GM18520 (cell line): ENCODE measurements around the gene PER2.
"Not testable (repeated sequence)": the region's sequence is repeated elsewhere in the genome, so short reads cannot be mapped to it uniquely, and the experiment has no call there.

Experiments
- ATAC-seq: cut with Tn5 transposase; IDR thresholded peaks from one replicate; pipeline ENCODE4 v1.9.1; 2021; ENCODE audit not compliant: unreplicated experiment

PER2 gene

GRCh38 chr2:238310721-238311120 is 22.3 kb upstream of the PER2 start:
- ATAC-seq = not testable (repeated sequence)

DNA sequence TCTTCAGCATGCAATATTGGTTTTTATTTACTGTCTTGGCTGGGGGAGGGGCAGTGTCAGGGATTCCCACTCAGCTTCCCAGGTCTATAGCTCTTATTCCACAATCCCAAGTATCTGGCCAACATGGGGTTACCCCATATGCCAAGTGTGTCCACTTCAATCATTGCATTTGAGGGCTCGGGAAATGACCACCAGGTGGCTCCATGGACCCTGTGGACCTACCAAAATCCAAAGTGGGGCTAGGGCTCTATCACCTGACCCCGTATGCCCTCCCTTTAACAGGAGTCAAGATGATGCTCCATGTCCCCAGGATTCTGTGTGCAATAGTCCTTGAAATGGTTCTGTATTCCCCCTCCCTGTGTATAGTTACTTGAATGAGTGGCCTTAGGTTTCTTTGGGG is 19.8 kb upstream of the PER2 start:
- ATAC-seq = no peak

GRCh38 chr2:238306672-238306998 is 18.2 kb upstream of the PER2 start:
- no peak for ATAC-seq

DNA sequence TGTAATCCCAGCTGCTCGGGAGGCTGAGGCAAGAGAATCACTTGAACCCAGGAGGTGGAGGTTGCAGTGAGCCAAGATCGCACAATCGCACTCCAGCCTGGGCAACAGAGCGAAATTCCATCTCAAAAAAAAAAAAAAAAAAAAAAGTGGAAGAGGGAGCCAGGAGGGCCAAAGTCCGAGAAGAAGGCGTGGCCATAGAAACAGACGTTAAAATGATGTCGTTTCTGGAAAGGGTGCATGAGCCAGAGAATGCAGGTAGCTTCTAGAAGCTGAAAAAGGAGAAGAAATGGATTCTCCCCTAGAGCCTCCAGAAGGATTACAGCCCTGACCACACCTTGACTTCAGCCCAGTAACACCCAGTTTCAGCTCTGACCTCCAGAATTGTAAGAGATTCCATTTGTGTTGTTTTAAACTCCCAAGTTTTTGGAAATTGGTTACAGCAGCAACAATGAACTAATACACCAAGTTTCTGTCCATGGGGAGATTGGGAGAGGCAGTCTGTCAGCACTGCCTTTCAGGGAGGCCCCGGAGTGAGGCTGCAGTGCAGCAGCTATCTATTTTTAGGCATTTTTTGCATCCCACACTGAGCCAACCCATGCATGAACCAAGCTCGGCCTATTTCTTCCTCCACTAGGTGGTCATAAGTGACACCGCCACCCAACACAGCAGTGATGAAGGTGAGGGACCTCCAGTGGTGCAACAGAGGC is 17.7 kb upstream of the PER2 start:
- ATAC-seq = no peak

DNA sequence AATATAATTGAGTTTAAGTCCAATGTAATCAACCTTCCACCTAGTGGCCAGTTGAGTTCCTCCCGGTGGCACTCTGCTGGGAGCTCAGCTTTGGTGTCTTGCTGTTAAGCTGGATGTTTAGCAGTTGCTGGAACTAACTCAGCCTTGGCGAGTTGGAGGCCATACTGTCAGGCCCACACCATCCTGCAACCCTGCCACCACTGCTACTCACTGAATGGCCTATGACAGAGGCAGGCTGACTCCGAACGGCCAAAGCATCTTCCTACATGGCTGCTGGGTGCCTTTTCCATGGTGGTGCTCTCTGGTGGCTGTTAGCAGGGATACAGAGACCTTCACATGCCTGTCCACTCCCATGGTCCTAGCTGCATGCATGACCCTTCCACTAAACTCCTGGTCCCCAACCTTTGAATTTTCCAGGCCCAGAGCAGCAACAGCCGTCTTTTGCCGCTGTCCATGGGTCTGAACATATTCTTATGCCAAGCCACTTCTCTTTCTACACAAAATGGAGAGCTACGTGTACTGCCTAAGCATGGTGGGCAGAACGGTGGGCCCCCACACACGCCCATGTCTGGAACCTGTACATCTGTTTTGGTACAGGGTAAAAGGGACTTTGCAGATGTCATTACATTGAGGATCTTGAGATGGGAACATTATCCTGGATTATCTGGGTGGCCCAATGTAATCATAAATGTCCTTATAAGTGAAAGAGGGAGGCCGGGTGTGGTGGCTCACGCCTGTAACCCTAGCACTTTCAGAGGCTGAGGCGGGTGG is 16.9 kb upstream of the PER2 start:
- ATAC-seq = no peak

DNA sequence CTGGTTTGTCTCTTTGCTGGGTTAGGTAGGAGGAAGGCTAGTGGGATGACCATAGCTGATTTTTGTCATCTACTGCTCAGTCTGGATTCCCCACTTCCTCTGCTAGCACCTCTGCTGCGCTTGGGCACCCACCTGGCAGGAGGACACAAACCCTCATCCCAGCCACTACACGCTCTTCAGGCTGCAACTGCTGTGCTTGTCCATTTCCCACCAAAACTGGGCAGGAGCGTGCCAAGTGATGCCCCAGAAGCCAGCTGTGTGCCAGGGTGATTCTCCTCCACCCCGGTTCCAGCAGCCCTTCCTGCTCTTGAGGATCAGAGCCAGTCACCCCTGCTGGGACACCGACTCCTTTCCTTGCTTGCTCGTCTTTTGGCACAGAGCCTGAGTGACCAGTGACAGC is 15.7 kb upstream of the PER2 start:
- ATAC-seq = no peak

GRCh38 chr2:238302751-238303150 is 14.3 kb upstream of the PER2 start:
- ATAC-seq = no peak

- ATAC-seq = no peak
Observed at GRCh38 chr2:238302087-238302486, 13.7 kb upstream of the PER2 start.

GRCh38 chr2:238299803-238300202 is 11.4 kb upstream of the PER2 start:
- no peak for ATAC-seq

DNA sequence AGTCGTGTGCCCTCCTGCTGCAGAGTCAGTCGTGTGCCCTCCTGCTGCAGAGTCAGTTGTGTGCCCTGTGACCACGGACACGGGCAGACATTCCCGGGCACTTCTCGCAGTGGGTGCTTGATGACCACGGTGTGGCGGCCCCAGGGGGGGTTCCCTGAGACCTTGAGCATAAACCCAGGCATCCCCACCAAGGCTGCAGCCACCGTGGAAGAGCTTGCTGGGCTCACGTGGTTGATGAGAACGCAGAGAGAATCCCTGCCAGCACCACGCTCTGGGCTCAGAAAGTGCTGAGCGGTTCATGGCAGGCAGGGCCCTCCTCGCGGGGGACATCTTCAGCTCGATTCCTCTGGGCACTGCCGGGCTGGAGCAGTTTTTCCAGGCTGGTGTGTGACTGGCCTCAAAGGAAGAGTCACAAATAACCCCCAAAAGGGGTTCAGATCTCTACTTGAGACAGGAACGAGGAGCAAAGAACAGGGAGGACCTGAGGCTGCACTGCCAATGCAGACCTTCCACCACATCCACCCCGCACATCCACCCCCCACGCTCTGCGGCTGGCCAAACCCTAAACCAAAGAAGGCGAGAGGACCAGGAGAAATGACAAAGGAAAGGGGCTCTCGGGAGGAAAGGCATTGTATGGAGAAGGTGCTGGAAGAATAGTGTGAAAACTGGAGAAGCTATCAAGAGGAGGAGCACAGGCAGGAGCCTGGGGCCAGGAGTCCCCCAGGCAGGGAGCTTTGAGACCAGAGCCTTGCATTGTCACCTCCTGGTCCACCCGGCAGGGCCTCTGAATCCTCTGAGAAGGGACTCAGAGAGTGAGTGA is 8.4 kb upstream of the PER2 start:
- no peak for ATAC-seq

- ATAC-seq = no peak
Observed at GRCh38 chr2:238295144-238296112, 7.0 kb upstream of the PER2 start.

DNA sequence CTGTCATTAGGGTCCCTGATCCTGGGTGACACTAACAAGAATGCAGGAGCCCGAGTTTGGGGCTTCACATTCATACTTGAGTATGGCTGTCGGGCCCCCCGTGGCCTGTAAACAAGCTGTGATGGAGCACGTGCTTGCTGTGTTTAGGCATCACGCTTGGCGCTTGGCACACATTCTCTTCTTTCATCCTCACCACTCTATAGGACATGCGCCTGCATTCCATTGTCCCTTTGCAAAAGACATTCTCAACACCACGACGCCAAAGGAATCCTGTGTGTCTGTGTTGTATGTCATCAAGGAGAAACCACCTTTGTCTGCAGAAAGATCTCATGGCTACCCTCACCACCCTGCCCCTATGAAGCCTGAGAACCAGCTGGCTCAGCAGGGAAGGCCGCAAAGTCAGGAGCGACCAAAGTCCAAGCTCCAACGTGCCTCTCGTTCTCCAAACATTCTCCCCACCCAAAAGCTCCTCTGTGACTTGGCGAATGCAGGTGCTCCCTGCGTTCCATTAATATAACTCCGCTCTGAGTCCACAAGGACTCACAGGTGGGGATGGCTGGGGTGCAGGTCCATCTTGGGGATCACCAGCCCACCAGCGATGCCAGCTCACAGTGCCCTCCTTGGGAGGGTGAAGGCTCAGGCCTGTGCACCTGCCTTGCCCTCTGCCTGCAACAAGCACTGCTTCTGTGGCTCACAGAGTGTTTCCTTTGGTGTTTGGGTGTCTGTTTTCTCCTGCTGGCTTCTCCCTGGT is 6.2 kb upstream of the PER2 start:
- ATAC-seq = no peak

DNA sequence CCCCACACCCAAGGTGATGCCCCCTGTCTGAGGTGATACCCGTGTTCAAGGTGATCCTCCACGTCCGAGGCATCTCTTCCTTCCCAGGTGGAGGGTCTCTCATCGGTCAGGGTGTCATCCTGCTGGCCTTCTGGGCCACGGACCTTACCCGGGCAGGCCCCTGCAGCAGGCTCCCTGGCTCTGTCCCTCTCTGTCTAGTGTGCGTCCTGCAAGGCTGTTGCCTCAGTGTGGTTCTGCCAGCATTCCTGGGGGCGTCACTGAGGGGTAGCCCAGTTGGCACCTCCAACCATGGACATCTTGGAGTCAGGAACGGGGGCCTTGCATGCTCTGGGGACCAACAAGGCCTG is 5.6 kb upstream of the PER2 start:
- no peak for ATAC-seq

GRCh38 chr2:238291550-238292281 is 3.3 kb upstream of the PER2 start:
- ATAC-seq = no peak

DNA sequence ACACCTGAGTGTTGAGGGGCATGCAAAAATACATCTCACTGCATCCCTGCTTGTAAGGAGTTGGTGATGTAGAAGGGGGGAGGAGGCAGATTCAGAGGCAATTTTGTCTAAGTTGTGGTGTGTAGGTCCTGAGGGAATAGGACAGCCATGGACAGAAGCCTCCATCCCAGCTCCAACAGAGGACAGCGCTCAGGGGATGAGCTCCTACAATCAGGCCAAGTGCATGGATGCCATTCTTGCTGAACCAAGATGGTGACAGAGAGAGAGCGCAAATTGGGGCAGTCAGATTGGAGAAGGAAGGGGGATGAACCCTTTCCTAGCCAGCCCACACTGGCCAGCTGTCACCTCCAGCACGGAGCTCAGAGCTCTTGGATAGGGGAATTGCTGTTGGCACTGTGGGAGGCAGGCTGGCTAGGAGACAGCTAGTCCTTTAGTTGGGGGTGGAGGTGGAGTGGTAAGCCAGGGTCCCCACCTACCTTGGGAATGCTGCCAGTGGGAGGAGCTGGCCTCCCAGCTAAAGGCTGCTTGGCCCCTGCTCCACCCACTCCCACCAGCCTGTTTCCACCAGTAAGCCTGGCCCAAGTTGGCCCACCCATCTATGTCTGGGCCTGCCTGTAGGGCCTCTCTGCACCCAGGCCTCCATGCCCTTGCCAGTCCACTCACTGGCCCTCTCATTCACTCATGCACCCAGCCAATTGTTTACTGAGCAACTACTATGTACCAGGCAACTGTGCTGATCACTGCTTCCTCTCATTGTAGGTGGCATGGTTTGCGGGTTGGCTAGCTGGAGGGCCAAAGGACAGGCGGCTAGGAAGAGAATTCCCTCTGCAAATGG is 2.5 kb upstream of the PER2 start:
- ATAC-seq = no peak

- ATAC-seq = no peak
Observed at GRCh38 chr2:238290091-238290509, 1.7 kb upstream of the PER2 start.

GRCh38 chr2:238289574-238289973 is 1.2 kb upstream of the PER2 start:
- ATAC-seq = no peak
